Cerebellar cortex (tissue), 1 donor: Measurements from ENCODE around the gene CTSV.
A peak's percentile ranks its signal among the peaks of the same experiment; 100 is the strongest.
"Not testable (repeated sequence)": the region's sequence is repeated elsewhere in the genome, so short reads cannot be mapped to it uniquely, and the experiment has no call there.

Source experiments
- DNase-seq: peaks from one replicate; pipeline ENCODE4 v3.0.0-alpha.2; 2015; ENCODE audit warnings: low spot score

CTSV gene

DNA sequence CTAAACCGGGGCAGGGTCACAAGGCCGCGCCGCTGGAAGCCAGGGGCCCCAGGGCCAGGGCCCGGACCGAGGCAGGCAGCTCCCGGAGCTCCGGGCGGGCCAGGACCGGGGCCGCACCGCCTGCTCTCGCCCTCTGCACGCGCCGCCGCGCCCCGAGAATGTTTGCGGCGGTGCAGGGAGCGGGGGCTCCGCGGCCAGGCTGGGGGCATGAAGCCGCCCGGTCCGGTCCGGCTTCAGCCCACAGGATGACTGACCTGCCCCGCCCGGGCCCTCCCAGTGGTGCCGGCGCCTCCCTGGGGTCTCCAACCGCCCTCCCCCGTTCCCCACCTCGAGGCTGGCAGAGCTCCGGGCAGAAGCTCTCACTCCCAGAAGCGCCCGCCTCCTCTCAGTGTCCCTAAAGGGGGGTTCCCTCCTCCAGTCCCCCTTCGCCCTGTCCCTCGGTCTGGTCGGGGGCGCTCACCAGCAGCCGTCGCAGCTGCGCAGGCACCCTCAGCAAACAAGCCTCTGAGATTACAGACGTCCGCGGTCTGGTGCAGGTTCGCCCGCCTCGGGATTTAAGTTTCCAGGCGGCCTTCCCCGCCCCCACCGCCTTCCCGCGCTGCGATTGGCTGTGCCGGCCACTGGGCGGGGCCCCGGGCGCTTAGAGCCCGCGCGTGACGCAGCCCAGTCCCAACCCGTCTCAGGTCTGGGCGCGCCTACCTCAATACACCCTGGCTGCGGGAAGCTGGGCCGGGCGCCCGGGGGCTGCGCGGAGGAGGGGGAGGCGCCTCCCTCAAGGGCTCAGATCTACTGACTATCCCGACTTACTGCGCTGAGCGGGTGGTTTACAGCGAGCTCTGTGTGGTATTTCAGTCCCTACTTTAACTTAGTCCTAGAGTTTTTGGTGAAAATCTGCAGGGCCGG is at the start of gene CTSV:
Gene CTSV (minus strand): TSS at position 532 of the 903 bp plus-strand sequence. CDS start 1,099 bp downstream, outside the sequence.
- peak; percentile 71 for DNase-seq

GRCh38 chr9:97087668-97088215 is 48.8 kb upstream of the CTSV start:
- DNase-seq = not testable (repeated sequence)

- not testable (repeated sequence) for DNase-seq
These were observed 45.6 kb upstream of the CTSV start for GRCh38 chr9:97084562-97084991.

DNA sequence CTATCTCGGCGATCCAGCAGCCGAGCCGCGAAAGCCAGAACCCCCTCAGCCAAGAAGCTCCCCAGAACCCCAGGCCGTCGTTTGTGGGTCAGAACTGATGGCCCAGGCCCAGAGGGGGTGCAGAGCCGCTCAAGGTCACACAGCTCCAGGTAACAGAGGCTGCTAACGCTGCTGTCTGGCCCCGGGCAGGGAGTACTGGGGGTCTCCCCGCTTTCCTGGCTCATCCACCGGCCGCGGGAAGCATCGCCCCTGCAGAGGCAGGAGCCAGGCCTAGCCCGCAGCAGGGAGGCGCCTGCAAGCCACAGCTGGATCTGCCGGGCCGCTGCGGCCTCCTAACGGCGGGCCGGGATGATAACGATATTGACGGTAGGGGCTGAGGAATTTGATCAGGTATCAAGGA is 39.4 kb upstream of the CTSV start:
- no peak for DNase-seq

- DNase-seq = no peak
These were observed 38.7 kb upstream of the CTSV start for GRCh38 chr9:97077452-97078295.

DNA sequence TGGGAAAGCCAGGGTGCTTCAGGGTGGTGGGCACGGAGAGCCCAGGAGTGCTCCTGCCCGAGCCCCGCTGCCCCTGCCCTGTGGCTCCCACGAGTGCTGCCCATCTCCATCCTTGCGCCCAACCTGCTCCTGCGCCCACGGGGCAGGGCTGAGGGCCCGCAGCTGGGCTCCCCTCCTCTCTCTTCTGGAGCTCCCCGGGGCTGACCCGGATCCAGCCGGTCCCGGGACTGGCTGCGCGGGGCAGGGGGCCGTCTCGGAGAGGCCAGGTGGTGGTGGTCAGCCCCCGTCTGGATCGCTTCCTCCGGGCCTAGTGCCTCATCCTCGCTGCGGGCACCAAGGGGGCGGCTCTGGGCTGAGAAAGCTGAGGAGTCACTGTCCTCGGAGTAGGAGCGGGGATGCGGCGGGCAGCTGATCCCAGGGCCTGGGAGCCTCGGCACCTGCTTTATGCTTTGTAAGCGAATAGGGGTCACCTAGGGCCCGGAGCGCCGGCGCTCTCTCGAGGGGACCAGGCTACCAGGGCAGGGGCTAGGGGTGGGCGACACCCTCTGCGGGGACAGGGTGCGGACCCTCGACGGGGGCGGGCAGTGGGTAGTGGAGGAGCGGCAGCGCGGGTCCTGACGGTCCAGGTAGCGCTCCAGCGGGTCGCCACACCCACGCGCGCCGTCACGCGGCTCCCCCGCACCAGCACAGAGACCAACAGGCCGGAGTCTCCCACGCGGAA is 37.9 kb upstream of the CTSV start:
- DNase-seq = not testable (repeated sequence)

DNA sequence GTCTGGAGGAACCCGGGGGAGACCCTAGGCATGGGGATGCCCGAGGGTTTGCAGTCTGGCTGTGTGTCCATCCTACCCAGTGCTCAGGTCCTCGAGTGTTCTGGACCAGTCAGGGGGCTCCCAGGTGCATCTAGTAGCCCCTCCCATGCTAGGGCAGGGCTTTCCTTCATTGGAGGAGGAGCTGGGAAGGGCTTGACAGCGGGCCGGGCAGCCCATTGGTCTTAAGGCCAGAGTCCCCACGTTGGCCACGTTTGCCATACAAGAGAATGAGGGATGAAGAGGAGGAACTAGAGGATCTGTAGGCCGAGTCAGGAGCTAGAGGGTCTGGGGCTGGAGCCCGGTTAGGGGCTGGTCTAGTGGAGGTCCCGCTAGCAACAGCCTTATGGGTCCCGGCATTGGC is 37.3 kb upstream of the CTSV start:
- DNase-seq = no peak

- no peak for DNase-seq
These were observed 36.5 kb upstream of the CTSV start for GRCh38 chr9:97075289-97075985.

DNA sequence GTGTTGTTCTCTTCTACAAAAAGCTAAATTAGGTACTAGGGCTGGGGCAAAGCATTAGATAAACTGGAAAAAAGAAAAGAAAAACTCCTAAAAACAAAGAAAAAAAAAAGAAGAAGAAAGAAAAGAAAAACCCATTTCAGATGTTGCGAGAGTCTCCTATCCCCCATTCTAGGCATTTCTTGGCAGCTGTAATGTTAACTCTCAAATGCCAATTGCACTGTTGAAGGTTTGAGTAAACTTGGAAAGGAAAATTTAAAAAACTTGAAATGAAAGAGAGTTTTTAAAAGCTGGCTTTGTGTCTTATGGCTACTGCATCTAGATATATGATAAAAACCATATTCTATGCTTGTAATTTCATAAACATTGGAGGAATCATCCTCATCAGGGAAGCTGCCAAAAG is 34.6 kb upstream of the CTSV start:
- DNase-seq = no peak

DNA sequence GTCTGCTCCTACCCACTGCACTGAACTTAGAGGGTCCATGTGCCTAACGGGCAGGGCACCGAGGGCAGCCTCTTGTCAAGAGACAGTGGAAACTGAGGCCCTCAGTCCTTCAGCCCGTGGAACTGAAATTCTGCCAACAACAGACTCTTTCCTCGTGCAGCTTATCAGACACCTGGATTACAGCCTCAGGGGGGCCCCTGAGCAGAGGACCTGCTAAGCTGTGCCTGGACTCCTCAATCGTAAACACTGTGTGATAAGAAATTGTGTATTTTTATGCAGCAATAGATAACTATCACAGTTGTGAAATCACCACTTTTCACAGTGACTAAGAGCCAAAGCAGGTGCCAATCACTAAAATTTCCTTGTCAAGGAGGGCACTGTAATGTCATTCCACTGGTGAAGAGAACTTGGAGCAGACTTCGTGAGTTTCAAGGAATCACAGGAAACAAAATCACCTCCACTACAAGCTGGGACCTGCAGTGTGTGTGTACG is 33.4 kb upstream of the CTSV start:
- no peak for DNase-seq

DNA sequence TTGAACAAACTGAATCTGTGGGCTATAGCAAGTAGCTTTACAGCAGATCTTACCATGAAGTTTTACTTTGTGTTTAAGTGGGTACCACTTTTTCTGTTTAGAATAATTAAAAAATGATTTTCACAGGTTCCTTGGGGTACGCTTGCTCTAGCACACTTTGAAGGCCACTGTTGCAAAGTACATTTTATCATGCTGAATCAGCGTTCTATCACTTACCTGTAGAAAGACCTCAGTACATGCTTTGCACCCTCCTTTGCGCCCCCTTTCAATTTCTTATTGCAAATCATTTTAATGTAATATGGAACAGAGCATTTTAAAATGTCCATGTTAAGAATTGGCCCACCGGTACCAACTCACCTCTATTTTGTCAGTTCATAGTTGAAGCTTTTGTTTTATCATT is 31.4 kb upstream of the CTSV start:
- not testable (repeated sequence) for DNase-seq

DNA sequence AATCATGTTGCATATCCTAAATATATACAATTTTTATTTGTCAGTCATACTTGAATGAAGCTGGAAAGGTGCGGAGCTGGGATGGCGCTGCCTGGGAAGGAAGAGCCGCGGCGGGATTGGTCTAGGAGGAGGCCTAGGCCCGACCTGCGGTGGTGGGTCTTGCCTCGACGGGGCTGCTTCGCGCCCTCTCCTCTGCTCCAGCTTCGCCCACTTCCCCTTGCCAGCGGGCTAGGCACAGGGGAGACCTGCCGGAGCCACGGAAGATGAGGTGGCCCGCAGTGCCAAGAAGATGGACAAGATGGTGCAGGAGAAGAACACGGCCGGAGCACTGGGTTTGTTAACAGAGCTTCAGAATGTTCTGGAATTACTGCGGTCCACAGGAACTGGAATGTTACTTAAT is 28.5 kb upstream of the CTSV start:
- no peak for DNase-seq

DNA sequence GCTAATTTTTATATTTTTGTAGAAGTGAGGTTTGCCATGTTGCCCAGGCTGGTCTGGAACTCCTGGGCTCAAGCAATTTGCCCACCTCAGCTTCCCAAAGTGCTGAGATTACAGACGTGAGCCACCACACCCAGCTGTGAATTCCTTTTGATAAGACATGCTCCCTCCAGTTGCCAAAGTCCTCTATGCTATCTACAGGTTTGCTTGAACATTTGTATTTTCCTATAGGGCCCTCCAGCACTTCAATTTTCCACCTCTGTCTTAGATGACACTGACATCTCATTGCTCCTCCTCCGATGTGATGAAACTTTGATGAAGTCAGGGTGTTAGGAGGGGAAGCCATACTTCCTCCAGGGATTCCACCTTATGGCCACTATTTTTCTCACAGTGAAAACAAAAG is 25.2 kb upstream of the CTSV start:
- no peak for DNase-seq

GRCh38 chr9:97060796-97061195 is 21.9 kb upstream of the CTSV start:
- DNase-seq = no peak

DNA sequence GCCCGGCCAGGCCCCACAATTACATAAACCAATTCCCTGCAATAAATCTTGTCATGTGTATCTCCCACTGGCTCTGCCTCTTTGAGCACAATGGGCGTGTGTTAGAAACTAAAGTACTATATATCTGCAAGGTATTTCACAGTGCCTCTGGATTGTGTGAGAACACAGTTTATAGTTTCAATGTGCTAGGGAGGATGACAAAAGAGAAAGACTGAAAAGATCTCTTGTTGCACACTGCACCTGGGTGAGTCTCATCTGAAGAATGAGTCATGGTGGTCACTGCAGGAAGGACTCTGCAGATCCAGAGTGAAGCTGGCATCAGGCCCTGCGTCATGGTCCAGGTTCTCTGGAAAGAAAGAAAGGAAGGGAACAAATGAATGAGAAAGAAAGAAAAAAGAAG is 20.7 kb upstream of the CTSV start:
- DNase-seq = no peak

DNA sequence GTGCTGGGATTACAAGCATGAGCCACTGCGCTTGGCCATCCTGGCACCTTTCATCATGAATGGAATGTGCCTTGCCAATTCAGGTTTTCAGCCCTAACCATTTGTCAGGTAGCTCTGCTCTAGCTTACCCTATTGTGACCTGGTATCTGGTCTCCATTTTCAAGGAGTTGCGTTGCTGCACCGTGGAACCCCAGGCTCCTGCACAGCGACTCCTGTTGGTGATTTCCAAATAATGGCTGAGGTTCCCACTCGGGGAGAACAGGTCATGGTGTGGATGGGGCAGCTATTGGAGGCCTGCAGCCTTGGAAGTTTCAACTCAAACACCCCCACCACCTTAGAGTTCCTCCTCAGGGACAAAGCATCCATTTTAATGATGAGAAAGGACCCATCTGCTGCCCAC is 18.7 kb upstream of the CTSV start:
- DNase-seq = no peak

- not testable (repeated sequence) for DNase-seq
These were observed 16.9 kb upstream of the CTSV start for GRCh38 chr9:97055891-97056290.

- DNase-seq = no peak
These were observed 14.8 kb upstream of the CTSV start for GRCh38 chr9:97053717-97054116.

GRCh38 chr9:97052735-97053134 is 13.8 kb upstream of the CTSV start:
- DNase-seq = no peak

DNA sequence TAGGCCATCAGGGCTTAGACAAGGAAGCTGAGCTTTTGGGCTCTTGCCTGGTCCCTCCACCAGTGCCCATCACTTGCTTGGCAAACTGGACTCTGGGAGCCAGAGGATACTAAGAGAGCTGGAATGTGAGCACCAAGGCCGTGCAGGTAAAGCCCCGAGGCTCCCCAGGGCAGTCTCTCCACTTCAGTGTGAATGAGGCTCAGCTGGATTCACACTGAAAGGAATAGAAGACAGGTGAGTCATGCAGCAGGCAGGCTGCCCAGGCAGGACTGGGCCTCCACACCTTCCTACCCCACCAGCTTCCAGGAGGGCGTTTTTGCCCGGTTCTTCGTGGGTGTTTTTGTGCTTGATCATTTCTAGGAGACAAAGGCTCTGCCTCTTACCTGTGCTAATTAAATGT is 7.3 kb upstream of the CTSV start:
- no peak for DNase-seq

- no peak for DNase-seq
These were observed 6.4 kb upstream of the CTSV start for GRCh38 chr9:97045300-97045699.
